HG02973 (cell line): ENCODE measurements around the gene PIP5K1B.

Experiments used
- ATAC-seq: cut with Tn5 transposase; IDR thresholded peaks from one replicate; pipeline ENCODE4 v1.9.1; 2021; ENCODE audit warnings: moderate library complexity; ENCODE audit not compliant: unreplicated experiment

PIP5K1B gene

DNA sequence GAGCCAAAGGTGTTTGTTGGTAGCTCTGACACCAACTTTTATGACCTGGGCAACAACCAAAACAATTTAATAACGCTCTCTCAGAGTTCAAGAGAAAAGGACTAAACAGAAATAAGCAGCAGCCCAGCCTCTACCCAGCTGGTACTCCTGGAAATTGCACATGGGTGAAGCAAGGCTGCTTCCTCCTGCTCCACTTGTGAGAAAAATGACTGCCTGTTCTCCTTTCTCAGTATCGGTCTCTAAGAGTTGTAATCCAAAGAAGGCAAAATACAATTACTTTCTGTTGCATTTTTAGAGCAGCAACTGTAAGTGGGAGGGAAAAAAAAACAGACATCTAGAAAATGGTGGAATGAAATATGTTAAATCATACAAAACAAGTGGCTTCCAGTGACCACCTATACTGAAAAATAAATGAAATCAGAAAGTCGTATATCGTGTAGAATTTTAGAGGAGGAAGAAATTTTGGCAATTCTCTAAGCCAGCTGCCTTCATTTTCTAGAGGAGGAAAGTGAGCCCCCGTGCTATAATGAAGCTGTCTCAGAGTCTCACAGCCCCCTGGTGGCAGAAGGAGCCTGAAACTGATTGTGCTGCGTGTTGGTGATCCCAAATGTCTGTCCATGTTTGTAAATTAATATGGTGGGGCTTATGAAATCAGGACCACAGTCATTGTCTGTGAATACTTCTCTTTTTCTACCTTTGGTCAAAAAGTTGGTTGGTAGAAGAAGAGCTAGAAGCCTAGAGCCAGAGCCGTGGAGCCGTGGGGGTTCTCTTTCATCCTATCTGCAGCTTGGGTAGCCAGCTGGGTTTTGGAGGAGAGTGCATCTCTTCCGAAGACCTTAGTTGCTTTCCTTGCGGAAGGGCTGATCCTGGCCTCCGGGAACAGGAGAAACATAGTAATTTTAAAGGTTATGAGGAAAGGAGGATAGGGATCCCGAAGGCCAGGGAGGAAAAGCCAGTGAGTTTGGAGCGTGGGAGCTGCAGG lies 139.9 kb downstream of the PIP5K1B start:
- peak; percentile 68 for ATAC-seq

- peak; percentile 48 for ATAC-seq
Observed at GRCh38 chr9:68847765-68848164, 142.7 kb downstream of the PIP5K1B start.

DNA sequence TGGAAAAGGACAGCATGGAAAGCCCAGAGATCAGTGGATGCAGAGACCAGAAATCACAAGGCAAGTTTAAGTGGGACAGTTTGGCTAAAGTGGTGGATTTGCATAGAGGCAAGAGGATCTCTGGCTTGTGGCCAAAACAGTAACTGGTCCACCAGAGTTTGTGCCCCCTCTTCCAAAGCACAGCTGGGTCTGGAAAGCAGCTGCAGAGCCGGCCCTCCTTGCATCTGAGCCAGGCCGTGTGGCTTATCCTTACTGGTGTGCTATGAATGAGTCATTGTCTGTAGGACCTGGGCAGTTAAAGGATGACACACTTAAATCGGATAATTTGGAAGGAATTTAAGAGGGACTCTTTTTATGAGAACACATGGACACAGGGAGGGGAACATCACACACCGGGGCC lies 146.6 kb downstream of the PIP5K1B start:
- ATAC-seq: no peak

DNA sequence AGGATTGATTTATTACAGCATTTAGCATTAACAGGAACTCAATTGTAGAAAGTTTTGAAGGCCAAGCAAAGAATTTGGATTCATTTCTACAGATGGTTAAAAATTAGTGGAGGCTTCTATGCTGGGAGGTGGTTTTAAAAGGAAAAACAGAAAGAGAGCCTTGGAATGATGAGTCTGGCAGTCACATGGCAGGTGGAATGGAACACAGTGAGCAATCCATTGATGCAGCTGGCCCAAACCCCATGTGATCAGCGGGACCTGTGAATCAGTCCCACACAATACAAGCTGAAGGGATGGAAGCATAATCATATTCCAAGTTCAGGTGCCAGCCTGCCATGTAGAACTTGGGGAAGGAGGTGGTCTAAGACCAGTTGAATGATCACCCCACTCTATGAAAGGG lies 147.9 kb downstream of the PIP5K1B start:
- ATAC-seq: no peak

DNA sequence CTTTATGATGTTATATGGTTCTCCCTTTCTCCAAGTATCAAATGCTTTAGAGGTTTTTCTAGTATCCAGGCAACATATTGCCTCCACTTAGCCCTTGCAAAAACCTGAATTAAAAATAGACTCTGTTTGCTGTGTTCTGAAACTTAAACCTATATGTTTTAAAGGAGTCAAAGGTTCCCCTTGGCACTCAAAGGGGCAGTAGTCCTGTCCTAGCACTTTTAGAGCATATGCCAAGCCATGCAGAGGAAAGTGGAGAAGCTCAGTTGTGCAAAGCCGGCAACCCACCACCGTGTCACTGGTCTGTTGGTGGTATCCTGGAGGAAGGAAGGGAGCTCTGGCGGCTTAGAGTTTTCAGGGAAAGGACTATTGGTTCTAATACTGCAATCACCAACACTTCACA lies 154.3 kb downstream of the PIP5K1B start:
- ATAC-seq: no peak

DNA sequence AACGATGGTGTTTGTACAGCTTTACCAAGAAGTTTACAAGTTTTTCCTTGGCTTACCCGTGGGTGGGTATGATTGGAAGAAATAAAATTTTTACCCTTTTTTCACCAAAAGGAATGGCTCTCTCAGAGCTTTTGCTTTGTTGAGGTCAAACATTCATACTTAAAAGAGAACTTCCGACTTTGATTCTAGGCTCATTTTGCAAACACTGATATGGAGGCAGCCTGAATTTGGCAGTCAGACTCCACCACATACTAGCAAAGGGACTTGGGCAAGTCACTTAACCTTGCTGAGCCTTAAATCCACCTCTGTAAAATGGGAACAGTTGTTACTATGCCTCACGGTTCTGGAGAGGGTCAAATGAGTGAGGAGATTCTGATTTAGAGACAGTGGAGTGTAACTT lies 155.4 kb downstream of the PIP5K1B start:
- no peak for ATAC-seq

- no peak for ATAC-seq
Observed at GRCh38 chr9:68861436-68861835, 156.4 kb downstream of the PIP5K1B start.

- ATAC-seq: no peak
Observed at GRCh38 chr9:68867066-68867465, 162.0 kb downstream of the PIP5K1B start.

- no peak for ATAC-seq
Observed at GRCh38 chr9:68869022-68869421, 164.0 kb downstream of the PIP5K1B start.

GRCh38 chr9:68870086-68870485 lies 165.0 kb downstream of the PIP5K1B start:
- ATAC-seq: no peak

DNA sequence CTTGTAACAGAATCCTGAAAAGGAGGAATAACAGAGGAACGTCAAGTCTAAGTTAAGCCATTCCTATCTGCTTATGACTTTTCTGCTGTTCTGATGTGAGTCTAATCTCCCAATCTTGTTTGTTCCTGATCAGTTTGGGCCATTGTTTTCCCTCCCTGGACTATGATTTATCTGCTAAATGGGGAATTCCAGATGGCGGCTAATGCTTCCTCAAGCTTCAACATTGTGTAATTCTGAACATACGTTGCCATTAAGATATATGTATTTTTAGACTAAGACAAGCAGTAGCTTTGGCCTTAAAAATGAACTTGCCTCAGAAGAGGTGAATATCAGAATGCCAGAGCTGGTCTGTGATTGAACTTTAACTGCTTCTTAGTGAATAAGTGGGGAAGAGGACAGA lies 166.2 kb downstream of the PIP5K1B start:
- ATAC-seq: no peak

- no peak for ATAC-seq
Observed at GRCh38 chr9:68872026-68872501, 167.0 kb downstream of the PIP5K1B start.

GRCh38 chr9:68873179-68873578 lies 168.1 kb downstream of the PIP5K1B start:
- no peak for ATAC-seq

DNA sequence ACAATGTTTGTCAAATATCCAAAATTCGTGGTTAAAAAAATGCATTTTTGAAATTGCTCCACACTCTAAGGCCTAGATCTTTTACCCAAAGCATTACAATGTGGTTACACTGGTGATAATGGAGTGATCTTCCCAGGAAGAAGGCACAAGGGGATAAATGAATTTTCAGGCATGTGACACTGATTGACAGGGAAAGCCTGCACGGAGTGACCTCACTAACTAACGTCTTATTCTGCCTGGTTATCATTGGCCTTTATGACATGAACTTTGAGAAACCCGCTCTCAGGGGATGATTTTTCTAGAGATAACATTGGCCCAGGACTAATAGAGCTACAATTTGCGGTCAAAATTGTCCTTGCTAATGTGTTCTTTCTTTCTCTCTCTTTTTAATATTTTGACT lies 171.2 kb downstream of the PIP5K1B start:
- no peak for ATAC-seq

GRCh38 chr9:68876681-68877080 lies 171.6 kb downstream of the PIP5K1B start:
- ATAC-seq: no peak

- no peak for ATAC-seq
Observed at GRCh38 chr9:68877219-68877618, 172.2 kb downstream of the PIP5K1B start.

DNA sequence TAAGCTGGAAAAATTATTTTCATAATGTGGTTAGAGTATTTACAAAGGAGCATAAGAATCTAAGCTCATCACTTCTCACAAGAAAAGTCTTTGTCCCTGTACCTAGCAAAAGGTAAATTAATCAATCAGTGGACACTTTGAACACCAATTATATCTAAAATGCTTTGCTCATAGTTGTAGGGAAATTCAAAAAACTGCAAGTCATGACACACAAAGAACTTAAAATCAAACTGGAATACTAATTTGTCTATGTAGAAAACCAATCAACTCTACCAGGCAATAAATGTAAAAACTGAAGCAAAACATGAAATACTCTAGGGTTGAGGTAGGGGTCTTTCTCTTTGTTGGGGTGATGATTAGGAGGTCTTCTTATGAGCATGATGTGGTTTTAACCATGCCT lies 173.4 kb downstream of the PIP5K1B start:
- ATAC-seq: no peak

GRCh38 chr9:68883224-68883623 lies 178.2 kb downstream of the PIP5K1B start:
- no peak for ATAC-seq

DNA sequence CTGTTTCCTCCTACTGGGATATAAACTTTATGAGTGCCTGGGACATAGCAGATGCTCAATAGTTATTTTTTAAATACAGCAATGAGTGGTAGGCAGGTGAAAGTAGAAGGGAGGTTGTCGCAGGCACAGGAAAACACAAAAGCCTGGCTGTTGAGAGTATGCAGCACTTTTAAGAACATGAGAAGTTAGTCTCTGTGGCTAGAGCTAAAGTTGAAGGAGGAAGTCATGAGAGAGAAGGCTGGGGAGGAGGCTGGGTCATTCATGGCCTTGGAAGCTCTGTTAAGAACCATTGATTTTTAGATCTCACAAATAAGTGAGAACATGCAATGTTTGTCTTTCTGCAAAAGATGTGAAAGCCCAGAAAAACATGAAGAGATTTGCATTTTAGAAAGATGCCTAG lies 182.2 kb downstream of the PIP5K1B start:
- no peak for ATAC-seq

GRCh38 chr9:68894502-68894901 lies 189.5 kb downstream of the PIP5K1B start:
- ATAC-seq: no peak

GRCh38 chr9:68895741-68896478 lies 190.9 kb downstream of the PIP5K1B start:
- ATAC-seq: peak; percentile 84

DNA sequence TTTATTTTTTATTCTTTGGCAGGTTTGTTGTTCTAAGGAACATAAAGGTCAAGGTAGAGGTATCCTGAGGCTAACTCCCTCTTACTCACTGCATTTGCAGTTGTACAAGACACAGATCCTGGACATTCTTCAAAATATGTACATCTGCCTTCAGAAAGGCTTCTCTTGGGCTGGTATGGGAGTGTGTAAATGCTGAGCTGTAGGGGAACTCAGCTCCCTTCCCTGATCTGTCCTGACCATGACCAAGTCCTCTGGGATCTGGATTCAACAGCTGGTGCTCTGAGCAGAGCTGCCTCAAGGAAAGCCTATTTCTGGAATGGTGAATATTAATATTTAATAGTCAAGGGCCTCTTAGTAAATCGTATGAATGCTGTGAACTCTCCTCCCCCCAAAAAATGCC lies 191.4 kb downstream of the PIP5K1B start:
- ATAC-seq: no peak
